ENCODE results near the gene PI4K2B.

GRCh38 chr4:25301471-25301870 lies 67.6 kb downstream of the PI4K2B start:
- TF ChIP-seq, protein P1, sequence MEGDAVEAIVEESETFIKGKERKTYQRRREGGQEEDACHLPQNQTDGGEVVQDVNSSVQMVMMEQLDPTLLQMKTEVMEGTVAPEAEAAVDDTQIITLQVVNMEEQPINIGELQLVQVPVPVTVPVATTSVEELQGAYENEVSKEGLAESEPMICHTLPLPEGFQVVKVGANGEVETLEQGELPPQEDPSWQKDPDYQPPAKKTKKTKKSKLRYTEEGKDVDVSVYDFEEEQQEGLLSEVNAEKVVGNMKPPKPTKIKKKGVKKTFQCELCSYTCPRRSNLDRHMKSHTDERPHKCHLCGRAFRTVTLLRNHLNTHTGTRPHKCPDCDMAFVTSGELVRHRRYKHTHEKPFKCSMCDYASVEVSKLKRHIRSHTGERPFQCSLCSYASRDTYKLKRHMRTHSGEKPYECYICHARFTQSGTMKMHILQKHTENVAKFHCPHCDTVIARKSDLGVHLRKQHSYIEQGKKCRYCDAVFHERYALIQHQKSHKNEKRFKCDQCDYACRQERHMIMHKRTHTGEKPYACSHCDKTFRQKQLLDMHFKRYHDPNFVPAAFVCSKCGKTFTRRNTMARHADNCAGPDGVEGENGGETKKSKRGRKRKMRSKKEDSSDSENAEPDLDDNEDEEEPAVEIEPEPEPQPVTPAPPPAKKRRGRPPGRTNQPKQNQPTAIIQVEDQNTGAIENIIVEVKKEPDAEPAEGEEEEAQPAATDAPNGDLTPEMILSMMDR (IDR thresholded peaks at IDR 0.05; ENCODE audit: low read depth, low read length) = no peak
- no peak for TF ChIP-seq MAX (IDR thresholded peaks at IDR 0.05; ENCODE audit: low read depth, low read length)
- TF ChIP-seq POLR2A (IDR thresholded peaks at IDR 0.05; ENCODE audit: extremely low read depth, insufficient read length) = no peak

All from NB4 (cell line).